Erythroblast (primary cell): ENCODE results near the gene ZNF185.

Source experiments
- GATA1 ChIP-seq: IDR thresholded peaks from 2 replicates; pipeline ENCODE4 v1.6.1; 2011; ENCODE audit warnings: low read depth, mild to moderate bottlenecking, control low read depth, low read length, moderate library complexity
- POLR2A ChIP-seq: IDR thresholded peaks from 2 replicates; pipeline ENCODE4 v1.6.1; 2011; ENCODE audit warnings: mild to moderate bottlenecking, low read length

DNA sequence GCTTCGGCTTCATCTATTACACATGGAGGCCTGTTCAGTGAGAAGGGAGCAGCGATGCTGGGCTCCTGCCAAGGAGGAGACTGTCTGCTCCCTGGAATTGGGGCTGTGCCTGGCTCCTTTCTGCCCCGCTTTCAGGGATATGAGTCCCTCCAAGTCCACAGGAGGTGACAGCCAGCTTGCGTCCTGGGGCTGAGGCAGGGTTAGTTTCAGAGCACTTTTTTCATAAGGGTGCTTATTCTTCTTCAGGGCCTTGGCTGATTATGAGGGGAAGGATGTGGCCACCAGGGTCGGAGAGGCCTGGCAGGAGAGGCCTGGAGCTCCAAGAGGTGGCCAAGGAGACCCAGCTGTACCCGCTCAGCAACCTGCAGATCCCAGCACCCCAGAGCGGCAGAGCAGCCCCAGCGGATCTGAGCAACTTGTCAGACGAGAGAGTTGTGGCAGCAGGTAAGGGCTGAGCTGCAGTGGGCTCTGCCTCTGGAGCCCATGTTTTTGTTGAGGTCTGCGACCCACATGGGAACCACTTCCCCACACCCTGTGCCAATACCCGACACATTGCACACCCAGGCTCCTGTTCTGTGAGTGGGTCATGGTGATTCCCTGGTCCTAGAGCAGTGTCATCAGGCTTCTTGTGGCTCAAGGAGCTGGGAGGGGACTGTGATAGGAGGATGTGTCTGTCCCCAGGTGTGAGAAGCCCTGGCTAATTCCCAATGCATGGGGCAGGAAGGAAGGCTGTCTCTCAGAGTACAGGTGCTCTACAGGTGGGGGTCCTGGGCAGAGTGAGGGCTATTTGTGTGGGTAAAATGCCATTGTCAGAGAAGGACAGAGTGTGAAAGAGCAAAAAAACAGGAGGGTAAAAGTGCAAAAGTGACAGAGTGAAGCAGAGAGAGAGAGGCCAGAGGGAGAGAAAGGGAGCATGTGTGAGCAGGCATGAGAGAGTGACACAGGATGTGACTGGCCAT, 47.4 kb downstream of the ZNF185 start:
- TF ChIP-seq POLR2A (no peak), GATA1 (no peak)
